WTC11 (cell line): ENCODE results near the gene RPL14. TPM values are rescaled to one million over a fixed set of nuclear protein-coding genes. Genes with fewer than 3 reads are reported as not detected.
A peak's percentile ranks its signal among the peaks of the same experiment; 100 is the strongest.

Experiments used
- ATAC-seq: fragments of 200-7000 bp; cut with Tn5 transposase; 2 replicates; pipeline ENCODE4 v1.10.0; 2021; ENCODE audit warnings: mild to moderate bottlenecking, moderate library complexity
- CTCF ChIA-PET: fragments of 300-600 bp; sonication (Branson Sonifier 250); formaldehyde crosslinking; loops from one replicate; lab custom pipeline; 2021; ENCODE audit warnings: antibody characterized with exemption; lab: Charles Lee
- POLR2A ChIA-PET: fragments of 350-600 bp; sonication (Branson Sonifier 250); formaldehyde crosslinking; loops from one replicate; lab custom pipeline; 2021; ENCODE audit warnings: antibody characterized with exemption; lab: Charles Lee
- DNase-seq: peaks from one replicate; pipeline ENCODE4 v3.0.0; 2021; ENCODE audit warnings: low spot score
- H3K27ac Mint-ChIP-seq: 2 replicates; pipeline ENCODE4 v1.8.0; 2021; ENCODE audit warnings: mixed read lengths
- H3K27me3 Mint-ChIP-seq: 2 replicates; pipeline ENCODE4 v1.8.0; 2021; ENCODE audit warnings: low read depth, mild to moderate bottlenecking, moderate library complexity, mixed read lengths
- H3K36me3 Mint-ChIP-seq: 2 replicates; pipeline ENCODE4 v1.8.0; 2021; ENCODE audit warnings: mixed read lengths
- H3K4me1 Mint-ChIP-seq: 2 replicates; pipeline ENCODE4 v1.8.0; 2022; ENCODE audit warnings: mixed read lengths
- H3K4me3 Mint-ChIP-seq: 2 replicates; pipeline ENCODE4 v1.8.0; 2021; ENCODE audit warnings: mild to moderate bottlenecking, moderate library complexity, mixed read lengths
- H3K9me3 Mint-ChIP-seq: 2 replicates; pipeline ENCODE4 v1.8.0; 2021; ENCODE audit warnings: mixed read lengths
- ATF3 ChIP-seq: sonication (generic); formaldehyde crosslinking; conservative IDR thresholded peaks from 2 replicates; pipeline ENCODE4 v1.8.1; 2022; ENCODE audit warnings: mild to moderate bottlenecking, missing genetic modification reagents
- FOXP4 ChIP-seq: sonication (generic); formaldehyde crosslinking; IDR thresholded peaks from 2 replicates; pipeline ENCODE4 v1.8.0; 2022; ENCODE audit warnings: mild to moderate bottlenecking, missing genetic modification reagents
- GTF2I ChIP-seq: fragments of 250-450 bp; sonication (Bioruptor Pico); conservative IDR thresholded peaks from 2 replicates; pipeline ENCODE4 v1.4.0; 2021; ENCODE audit warnings: mild to moderate bottlenecking
- PRRX2 ChIP-seq: fragments of 250-450 bp; sonication (Bioruptor Pico); IDR thresholded peaks from 2 replicates; pipeline ENCODE4 v1.8.0; 2021; ENCODE audit warnings: mild to moderate bottlenecking
- STAT6 ChIP-seq: sonication (generic); formaldehyde crosslinking; conservative IDR thresholded peaks from 2 replicates; pipeline ENCODE4 v1.8.1; 2023; ENCODE audit warnings: mild to moderate bottlenecking, low read depth, missing genetic modification reagents, moderate library complexity
- TEAD1 ChIP-seq: sonication (generic); formaldehyde crosslinking; IDR thresholded peaks from 2 replicates; pipeline ENCODE4 v1.8.0; 2022; ENCODE audit warnings: mild to moderate bottlenecking, missing genetic modification reagents
- USF2 ChIP-seq: sonication (generic); formaldehyde crosslinking; IDR thresholded peaks from 2 replicates; pipeline ENCODE4 v1.8.1; 2023; ENCODE audit warnings: mild to moderate bottlenecking, missing genetic modification reagents, moderate library complexity
- ZBTB43 ChIP-seq: sonication (generic); formaldehyde crosslinking; IDR thresholded peaks from 2 replicates; pipeline ENCODE4 v1.8.1; 2023; ENCODE audit warnings: mild to moderate bottlenecking, missing genetic modification reagents
- ZNF396 ChIP-seq: fragments of 250-450 bp; sonication (Bioruptor Pico); IDR thresholded peaks from 2 replicates; pipeline ENCODE4 v1.8.0; 2021; ENCODE audit warnings: mild to moderate bottlenecking, moderate library complexity, borderline replicate concordance
- total RNA-seq: library from RNA; stranded (reverse); gene quantifications from 3 replicates; pipeline ENCODE4 v1.2.3, GENCODE V29; 2021
- TF ChIP-seq, protein P1 (sequence below): fragments of 250-450 bp; sonication (Bioruptor Pico); conservative IDR thresholded peaks from 2 replicates; pipeline ENCODE4 v1.9.0; 2021; ENCODE audit warnings: mild to moderate bottlenecking
- TF ChIP-seq, protein P2 (sequence below): fragments of 250-450 bp; sonication (Bioruptor Pico); IDR thresholded peaks from 2 replicates; pipeline ENCODE4 v1.8.0; 2021; ENCODE audit warnings: mild to moderate bottlenecking
- TF ChIP-seq, protein P3 (sequence below): sonication (generic); formaldehyde crosslinking; IDR thresholded peaks from 2 replicates; pipeline ENCODE4 v1.8.1; 2023; ENCODE audit warnings: mild to moderate bottlenecking, missing genetic modification reagents, borderline replicate concordance
- TF ChIP-seq, protein P4 (sequence below): sonication (generic); formaldehyde crosslinking; IDR thresholded peaks from 2 replicates; pipeline ENCODE4 v1.8.1; 2023; ENCODE audit warnings: mild to moderate bottlenecking, moderate library complexity, missing genetic modification reagents
- TF ChIP-seq, protein P5 (sequence below): fragments of 250-450 bp; sonication (Bioruptor Pico); IDR thresholded peaks from 2 replicates; pipeline ENCODE4 v1.9.0; 2021; ENCODE audit warnings: mild to moderate bottlenecking

Gene RPL14
- total RNA-seq, 1 experiment from 2014 or later, result 2,816 TPM

GRCh38 chr3:40422861-40423260, 34.3 kb upstream of the RPL14 start (continued):
- TF ChIP-seq, protein P1, sequence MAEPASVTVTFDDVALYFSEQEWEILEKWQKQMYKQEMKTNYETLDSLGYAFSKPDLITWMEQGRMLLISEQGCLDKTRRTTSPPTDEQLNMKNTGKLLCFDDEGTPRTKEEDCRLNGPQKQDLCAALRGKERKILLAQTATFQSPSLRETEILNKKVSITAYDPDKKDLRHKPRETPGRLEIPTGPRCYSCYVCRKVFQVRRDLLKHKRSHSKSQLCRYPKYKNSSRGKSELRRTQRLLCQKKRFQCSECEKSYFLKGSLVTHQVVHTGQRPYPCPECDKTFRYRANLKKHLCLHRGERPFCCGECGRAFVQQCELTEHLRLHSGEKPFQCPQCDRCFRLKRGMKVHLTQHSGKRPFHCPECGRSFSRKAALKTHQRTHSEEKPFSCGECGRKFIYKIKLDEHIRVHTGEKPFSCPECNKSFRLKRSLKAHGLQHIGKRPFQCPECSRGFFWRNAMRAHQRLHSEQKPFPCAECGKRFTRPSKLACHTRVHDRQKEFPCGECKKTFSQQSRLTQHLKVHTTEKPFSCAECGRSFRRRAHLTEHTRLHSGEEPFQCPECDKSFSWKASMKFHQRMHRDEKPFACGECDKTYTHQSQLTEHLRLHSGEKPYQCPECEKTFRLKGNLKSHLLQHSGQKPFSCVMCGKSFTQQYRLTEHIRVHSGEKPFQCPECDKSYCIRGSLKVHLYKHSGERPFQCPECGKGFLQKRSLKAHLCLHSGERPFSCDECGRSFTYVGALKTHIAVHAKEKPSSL, result no peak
- TF ChIP-seq PRRX2 (CRISPR knock-in tag) (no peak), ZNF396 (CRISPR knock-in tag) (no peak), ATF3 (CRISPR knock-in tag) (no peak)
- TF ChIP-seq, protein P2, sequence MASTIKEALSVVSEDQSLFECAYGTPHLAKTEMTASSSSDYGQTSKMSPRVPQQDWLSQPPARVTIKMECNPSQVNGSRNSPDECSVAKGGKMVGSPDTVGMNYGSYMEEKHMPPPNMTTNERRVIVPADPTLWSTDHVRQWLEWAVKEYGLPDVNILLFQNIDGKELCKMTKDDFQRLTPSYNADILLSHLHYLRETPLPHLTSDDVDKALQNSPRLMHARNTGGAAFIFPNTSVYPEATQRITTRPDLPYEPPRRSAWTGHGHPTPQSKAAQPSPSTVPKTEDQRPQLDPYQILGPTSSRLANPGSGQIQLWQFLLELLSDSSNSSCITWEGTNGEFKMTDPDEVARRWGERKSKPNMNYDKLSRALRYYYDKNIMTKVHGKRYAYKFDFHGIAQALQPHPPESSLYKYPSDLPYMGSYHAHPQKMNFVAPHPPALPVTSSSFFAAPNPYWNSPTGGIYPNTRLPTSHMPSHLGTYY (CRISPR knock-in tag), result no peak
- TF ChIP-seq, all 79 proteins: peak for 0

DNA sequence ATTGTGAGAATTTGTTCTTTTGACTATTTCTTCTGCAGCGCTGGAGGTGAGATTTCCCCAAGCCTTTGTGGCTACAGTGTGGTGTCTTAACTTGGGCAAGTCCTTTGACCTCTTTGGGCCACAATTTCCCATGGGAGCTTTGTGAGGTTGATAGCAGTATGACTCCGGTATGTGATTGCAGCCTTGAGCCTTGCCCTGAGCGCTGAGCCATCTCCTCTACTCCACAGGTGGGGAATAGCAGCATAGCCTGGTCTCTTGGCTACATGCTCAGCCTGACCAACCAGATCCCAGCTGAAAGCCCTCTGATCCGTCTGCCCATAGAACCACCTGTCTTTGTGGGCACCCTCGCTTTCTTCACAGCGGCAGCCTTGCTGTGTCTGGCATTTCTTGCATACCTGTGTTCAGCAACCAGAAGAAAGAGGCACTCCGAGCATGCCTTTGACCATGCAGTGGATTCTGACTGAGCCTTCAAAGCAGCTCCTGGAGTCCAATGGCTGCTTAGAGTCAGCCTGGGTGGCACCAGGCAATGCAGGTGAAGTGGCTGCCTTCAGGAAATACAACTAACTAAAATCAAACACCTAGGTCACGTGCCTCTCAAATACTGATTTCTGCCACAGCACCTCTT, 30.0 kb upstream of the RPL14 start:
- peaks cover 7% of the 10 kb centered on the region for H3K4me1 Mint-ChIP-seq
- H3K36me3 Mint-ChIP-seq, result no peaks in the 10 kb centered on the region
- 0 out of 2 replicates have a peak overlapping the region, but pooled peaks have one; percentile 6 for H3K27ac Mint-ChIP-seq
- ATAC-seq (peak; percentile 50), DNase-seq (no peak)
- H3K9me3 Mint-ChIP-seq, result no peaks in the 10 kb centered on the region
- H3K4me3 Mint-ChIP-seq, result no peak overlapping the region
- ChIA-PET CTCF (interaction anchor here (1.2 kb wide), 1 partner anchor 118 kb away, joined by 3 read pairs; no protein-coding TSS in a partner anchor), POLR2A (no interaction called here)
- no peaks in the 10 kb centered on the region for H3K27me3 Mint-ChIP-seq
- TF ChIP-seq, protein P3, sequence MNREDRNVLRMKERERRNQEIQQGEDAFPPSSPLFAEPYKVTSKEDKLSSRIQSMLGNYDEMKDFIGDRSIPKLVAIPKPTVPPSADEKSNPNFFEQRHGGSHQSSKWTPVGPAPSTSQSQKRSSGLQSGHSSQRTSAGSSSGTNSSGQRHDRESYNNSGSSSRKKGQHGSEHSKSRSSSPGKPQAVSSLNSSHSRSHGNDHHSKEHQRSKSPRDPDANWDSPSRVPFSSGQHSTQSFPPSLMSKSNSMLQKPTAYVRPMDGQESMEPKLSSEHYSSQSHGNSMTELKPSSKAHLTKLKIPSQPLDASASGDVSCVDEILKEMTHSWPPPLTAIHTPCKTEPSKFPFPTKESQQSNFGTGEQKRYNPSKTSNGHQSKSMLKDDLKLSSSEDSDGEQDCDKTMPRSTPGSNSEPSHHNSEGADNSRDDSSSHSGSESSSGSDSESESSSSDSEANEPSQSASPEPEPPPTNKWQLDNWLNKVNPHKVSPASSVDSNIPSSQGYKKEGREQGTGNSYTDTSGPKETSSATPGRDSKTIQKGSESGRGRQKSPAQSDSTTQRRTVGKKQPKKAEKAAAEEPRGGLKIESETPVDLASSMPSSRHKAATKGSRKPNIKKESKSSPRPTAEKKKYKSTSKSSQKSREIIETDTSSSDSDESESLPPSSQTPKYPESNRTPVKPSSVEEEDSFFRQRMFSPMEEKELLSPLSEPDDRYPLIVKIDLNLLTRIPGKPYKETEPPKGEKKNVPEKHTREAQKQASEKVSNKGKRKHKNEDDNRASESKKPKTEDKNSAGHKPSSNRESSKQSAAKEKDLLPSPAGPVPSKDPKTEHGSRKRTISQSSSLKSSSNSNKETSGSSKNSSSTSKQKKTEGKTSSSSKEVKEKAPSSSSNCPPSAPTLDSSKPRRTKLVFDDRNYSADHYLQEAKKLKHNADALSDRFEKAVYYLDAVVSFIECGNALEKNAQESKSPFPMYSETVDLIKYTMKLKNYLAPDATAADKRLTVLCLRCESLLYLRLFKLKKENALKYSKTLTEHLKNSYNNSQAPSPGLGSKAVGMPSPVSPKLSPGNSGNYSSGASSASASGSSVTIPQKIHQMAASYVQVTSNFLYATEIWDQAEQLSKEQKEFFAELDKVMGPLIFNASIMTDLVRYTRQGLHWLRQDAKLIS (CRISPR knock-in tag), result no peak
- TF ChIP-seq TEAD1 (CRISPR knock-in tag) (no peak), GTF2I (CRISPR knock-in tag) (no peak), USF2 (CRISPR knock-in tag) (no peak), FOXP4 (CRISPR knock-in tag) (no peak), PRRX2 (CRISPR knock-in tag) (no peak), ZBTB43 (CRISPR knock-in tag) (no peak), STAT6 (CRISPR knock-in tag) (no peak)
- TF ChIP-seq, protein P4, sequence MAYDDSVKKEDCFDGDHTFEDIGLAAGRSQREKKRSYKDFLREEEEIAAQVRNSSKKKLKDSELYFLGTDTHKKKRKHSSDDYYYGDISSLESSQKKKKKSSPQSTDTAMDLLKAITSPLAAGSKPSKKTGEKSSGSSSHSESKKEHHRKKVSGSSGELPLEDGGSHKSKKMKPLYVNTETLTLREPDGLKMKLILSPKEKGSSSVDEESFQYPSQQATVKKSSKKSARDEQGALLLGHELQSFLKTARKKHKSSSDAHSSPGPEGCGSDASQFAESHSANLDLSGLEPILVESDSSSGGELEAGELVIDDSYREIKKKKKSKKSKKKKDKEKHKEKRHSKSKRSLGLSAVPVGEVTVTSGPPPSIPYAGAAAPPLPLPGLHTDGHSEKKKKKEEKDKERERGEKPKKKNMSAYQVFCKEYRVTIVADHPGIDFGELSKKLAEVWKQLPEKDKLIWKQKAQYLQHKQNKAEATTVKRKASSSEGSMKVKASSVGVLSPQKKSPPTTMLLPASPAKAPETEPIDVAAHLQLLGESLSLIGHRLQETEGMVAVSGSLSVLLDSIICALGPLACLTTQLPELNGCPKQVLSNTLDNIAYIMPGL (CRISPR knock-in tag), result no peak
- TF ChIP-seq, protein P5, sequence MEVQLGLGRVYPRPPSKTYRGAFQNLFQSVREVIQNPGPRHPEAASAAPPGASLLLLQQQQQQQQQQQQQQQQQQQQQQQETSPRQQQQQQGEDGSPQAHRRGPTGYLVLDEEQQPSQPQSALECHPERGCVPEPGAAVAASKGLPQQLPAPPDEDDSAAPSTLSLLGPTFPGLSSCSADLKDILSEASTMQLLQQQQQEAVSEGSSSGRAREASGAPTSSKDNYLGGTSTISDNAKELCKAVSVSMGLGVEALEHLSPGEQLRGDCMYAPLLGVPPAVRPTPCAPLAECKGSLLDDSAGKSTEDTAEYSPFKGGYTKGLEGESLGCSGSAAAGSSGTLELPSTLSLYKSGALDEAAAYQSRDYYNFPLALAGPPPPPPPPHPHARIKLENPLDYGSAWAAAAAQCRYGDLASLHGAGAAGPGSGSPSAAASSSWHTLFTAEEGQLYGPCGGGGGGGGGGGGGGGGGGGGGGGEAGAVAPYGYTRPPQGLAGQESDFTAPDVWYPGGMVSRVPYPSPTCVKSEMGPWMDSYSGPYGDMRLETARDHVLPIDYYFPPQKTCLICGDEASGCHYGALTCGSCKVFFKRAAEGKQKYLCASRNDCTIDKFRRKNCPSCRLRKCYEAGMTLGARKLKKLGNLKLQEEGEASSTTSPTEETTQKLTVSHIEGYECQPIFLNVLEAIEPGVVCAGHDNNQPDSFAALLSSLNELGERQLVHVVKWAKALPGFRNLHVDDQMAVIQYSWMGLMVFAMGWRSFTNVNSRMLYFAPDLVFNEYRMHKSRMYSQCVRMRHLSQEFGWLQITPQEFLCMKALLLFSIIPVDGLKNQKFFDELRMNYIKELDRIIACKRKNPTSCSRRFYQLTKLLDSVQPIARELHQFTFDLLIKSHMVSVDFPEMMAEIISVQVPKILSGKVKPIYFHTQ (CRISPR knock-in tag), result no peak
